PC-3 (cell line): ENCODE data around the gene SLC35A5. TPM values are rescaled to one million over a fixed set of nuclear protein-coding genes. Genes with fewer than 3 reads are reported as not detected.
A peak's percentile ranks its signal among the peaks of the same experiment; 100 is the strongest.

Experiments used
- ATAC-seq: fragments of 200-7000 bp; cut with Tn5 transposase; 2 replicates; pipeline ENCODE4 v1.9.1; 2020; ENCODE audit warnings: mild to moderate bottlenecking, moderate library complexity
- Bru-seq: library from RNA; stranded (reverse); fragments of 400-500 nt; gene quantifications from one replicate; lab custom pipeline; 2021; lab: Mats Ljungman, UMichigan
- BruChase-seq, 2 experiments: library from RNA; stranded (reverse); fragments of 400-500 nt; gene quantifications; one replicate each; lab custom pipeline; 2021; lab: Mats Ljungman, UMichigan
- BruUV-seq: library from RNA; stranded (reverse); fragments of 400-500 nt; replicated peaks from 2 replicates; lab custom pipeline; 2021; lab: Mats Ljungman, UMichigan
- CTCF ChIA-PET: fragments of 300-600 bp; sonication (Branson Sonifier 250); formaldehyde crosslinking; loops from one replicate; lab custom pipeline; 2022; ENCODE audit warnings: antibody characterized with exemption; lab: Charles Lee
- POLR2A ChIA-PET: fragments of 300-600 bp; sonication (Branson Sonifier 250); formaldehyde crosslinking; loops from one replicate; lab custom pipeline; 2022; ENCODE audit warnings: antibody characterized with exemption; ENCODE audit not compliant: unreplicated experiment; lab: Charles Lee
- DNase-seq: peaks from one replicate; pipeline ENCODE4 v3.0.0-alpha.2; 2015
- H2AFZ ChIP-seq: fragments of 300-600 bp; sonication (generic); 2 replicates; pipeline ENCODE4 v1.6.0; 2016; ENCODE audit warnings: antibody characterized with exemption, low read length
- H3F3A ChIP-seq: fragments of 300-600 bp; sonication (generic); one replicate; pipeline ENCODE4 v1.6.0; 2017; ENCODE audit warnings: antibody characterized with exemption, low read length, control low read depth, mild to moderate bottlenecking; ENCODE audit not compliant: unreplicated experiment
- H3K27ac ChIP-seq: fragments of 300-600 bp; sonication (generic); 2 replicates; pipeline ENCODE4 v1.5.1; 2016; ENCODE audit warnings: mild to moderate bottlenecking, low read length
- H3K27me3 ChIP-seq: fragments of 300-600 bp; sonication (generic); 2 replicates; pipeline ENCODE4 v1.6.1; 2016; ENCODE audit warnings: low read length, mixed read lengths
- H3K36me3 ChIP-seq: fragments of 300-600 bp; sonication (generic); 2 replicates; pipeline ENCODE4 v1.6.1; 2016; ENCODE audit warnings: low read depth, mixed run types, low read length, mixed read lengths
- H3K4me1 ChIP-seq: fragments of 300-600 bp; sonication (generic); 2 replicates; pipeline ENCODE4 v1.5.1; 2016; ENCODE audit warnings: low read length; ENCODE audit not compliant: insufficient read depth
- H3K4me2 ChIP-seq: fragments of 300-600 bp; sonication (generic); 2 replicates; pipeline ENCODE4 v1.6.0; 2016; ENCODE audit warnings: low read length
- H3K4me3 ChIP-seq: fragments of 300-600 bp; sonication (generic); 2 replicates; pipeline ENCODE4 v1.5.1; 2016; ENCODE audit warnings: mild to moderate bottlenecking, low read length, mixed read lengths
- H3K79me2 ChIP-seq: fragments of 300-600 bp; sonication (generic); 2 replicates; pipeline ENCODE4 v1.6.1; 2017; ENCODE audit warnings: low read length, mixed read lengths
- H3K9ac ChIP-seq: fragments of 300-600 bp; sonication (generic); 2 replicates; pipeline ENCODE4 v1.6.0; 2016; ENCODE audit warnings: mild to moderate bottlenecking, low read length
- H3K9me2 ChIP-seq: fragments of 300-600 bp; sonication (generic); replicated peaks from 2 replicates; pipeline ENCODE4 v1.6.1; 2016; ENCODE audit warnings: mixed run types, low read length, mixed read lengths
- H3K9me3 ChIP-seq: fragments of 300-600 bp; sonication (generic); 2 replicates; pipeline ENCODE4 v1.6.1; 2016; ENCODE audit warnings: low read length, mixed read lengths
- H4K20me1 ChIP-seq: fragments of 300-600 bp; sonication (generic); 2 replicates; pipeline ENCODE4 v1.6.1; 2016; ENCODE audit warnings: low read length, mixed read lengths
- CTCF ChIP-seq: fragments of 300-600 bp; sonication (generic); conservative IDR thresholded peaks from 2 replicates; pipeline ENCODE4 v1.5.1; 2017; ENCODE audit warnings: antibody characterized with exemption, low read depth, mild to moderate bottlenecking, low read length
- EZH2 ChIP-seq: fragments of 300-600 bp; sonication (generic); IDR thresholded peaks from one replicate; pipeline ENCODE4 v1.6.1; 2017; ENCODE audit warnings: antibody characterized with exemption, mild to moderate bottlenecking, low read length; ENCODE audit not compliant: unreplicated experiment
- EZH2phosphoT487 ChIP-seq: fragments of 300-600 bp; sonication (generic); IDR thresholded peaks from 2 replicates; pipeline ENCODE4 v1.6.1; 2018; ENCODE audit warnings: mild to moderate bottlenecking, antibody characterized with exemption, low read length, borderline replicate concordance
- intact Hi-C: fragments of 100-400 bp; cut with micrococcal nuclease; formaldehyde crosslinking; loops from 2 replicates; pipeline ENCODE4 v1.9.0; 2023
- long read RNA-seq: library from polyadenylated mRNA; unstranded; transcript quantifications from one replicate; pipeline ENCODE4 v2.0.0, GENCODE V29; 2021; ENCODE audit not compliant: unreplicated experiment
- total RNA-seq: library from RNA; depleted of rRNA; stranded (reverse); fragments of >200 nt; gene quantifications from 2 replicates; pipeline ENCODE4 v1.2.3, GENCODE V29; 2014; rRNA removed

SLC35A5 gene
- 16.0 and 17.7 TPM in 2 replicates for total RNA-seq
- percentile 70 among the genes with signal in this experiment for Bru-seq, nascent RNA
- BruChase-seq, experiment 1, labeled RNA remaining after a 6-hour chase: percentile 81 among the genes with signal in this experiment
- percentile 73 among the genes with signal in this experiment for BruChase-seq, experiment 2, labeled RNA remaining after a 2-hour chase
- long read RNA-seq, full-length matches to known transcripts: 61 of 78 reads
- long read RNA-seq, partial matches to known transcripts: 6 of 78 reads
- long read RNA-seq, other reads (novel, unspliced or antisense): 11 of 78 reads

DNA sequence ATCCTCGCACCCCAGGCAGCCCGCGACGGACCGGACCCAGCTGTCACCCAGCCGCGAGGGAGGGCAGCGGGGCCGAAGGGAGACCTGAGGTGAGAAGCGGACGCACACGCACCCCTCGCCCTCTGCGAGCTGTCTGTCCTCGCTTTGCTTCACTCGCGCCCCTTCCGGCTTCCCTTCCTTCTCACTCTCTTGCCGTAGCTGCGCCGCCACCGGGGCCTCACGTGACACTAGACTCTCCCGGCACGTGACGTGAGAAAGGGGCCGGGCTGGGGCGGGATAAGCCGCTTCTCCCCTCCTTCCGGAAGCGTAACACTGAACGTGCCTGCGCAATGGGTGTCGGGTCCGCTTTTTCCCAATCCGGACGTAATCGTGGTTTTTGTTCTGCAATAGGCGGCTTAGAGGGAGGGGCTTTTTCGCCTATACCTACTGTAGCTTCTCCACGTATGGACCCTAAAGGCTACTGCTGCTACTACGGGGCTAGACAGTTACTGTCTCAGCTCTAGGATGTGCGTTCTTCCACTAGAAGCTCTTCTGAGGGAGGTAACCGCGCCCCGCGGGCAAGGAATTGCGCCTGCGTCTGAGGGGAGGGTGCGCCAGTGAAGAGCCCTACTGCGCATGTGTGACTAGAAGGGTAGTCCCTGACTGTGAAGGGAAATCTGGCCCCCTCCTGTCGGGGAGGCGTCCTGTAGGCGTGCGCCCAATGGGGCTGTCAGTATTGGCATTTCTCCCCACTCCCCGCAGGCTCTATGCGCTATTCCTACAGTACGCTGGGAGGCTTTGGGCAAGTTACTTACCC is at the start of gene SLC35A5, which contains the start of gene ATG3:
TSS of gene SLC35A5 (plus strand) at position 312 of the 796 bp plus-strand sequence. CDS start 1,359 bp downstream, outside the sequence.
TSS of gene ATG3 (minus strand) at position 229 of the 796 bp plus-strand sequence. CDS start 434 bp downstream, outside the sequence.
- DNase-seq (peak; percentile 98), ATAC-seq (peak; percentile 83)
- Histone ChIP-seq H3K79me2 (peaks cover 51% of the 10 kb centered on the region), H3K4me3 (peak within 1 kb of the TSS; percentile 96), H3K9me3 (no peaks in the 10 kb centered on the region), H3K36me3 (peaks cover 3% of the 10 kb centered on the region; the same call in 1 of the 2 replicates), H3K9me2 (no peaks in the 10 kb centered on the region), H3K9ac (peak within 1 kb of the TSS; percentile 89), H3K27ac (peak within 1 kb of the TSS; percentile 92), H3K4me2 (peak within 1 kb of the TSS; percentile 92), H3K4me1 (peaks cover 21% of the 10 kb centered on the region), H3K27me3 (no peaks in the 10 kb centered on the region), H3F3A (no peaks in the 10 kb centered on the region), H2AFZ (peak within 1 kb of the TSS; percentile 95), H4K20me1 (peaks cover 12% of the 10 kb centered on the region; the same call in 1 of the 2 replicates)
- BruUV-seq: TSS peak; percentile 73
- ChIA-PET POLR2A (interaction anchor here (0.6 to 1.0 kb wide), 3 partner anchors 55 to 447 kb away, joined by 3 to 5 read pairs (median 3); no protein-coding TSS in a partner anchor), CTCF (no interaction called here)
- intact Hi-C loops: loop anchor here (1.0 to 5.0 kb wide), 3 partner anchors 32 to 429 kb away; no protein-coding TSS in a partner anchor
- TF ChIP-seq CTCF (no peak), EZH2 (no peak), EZH2phosphoT487 (no peak)

- Histone ChIP-seq H3F3A (no peaks in the 10 kb centered on the region), H2AFZ (no peak overlapping the region), H3K36me3 (no peaks in the 10 kb centered on the region), H3K27ac (no peak overlapping the region), H3K4me1 (no peaks in the 10 kb centered on the region), H3K27me3 (no peaks in the 10 kb centered on the region), H3K4me3 (no peak overlapping the region), H3K9me3 (0 out of 2 replicates have a peak, but pooled peaks cover 11% of the 10 kb centered on the region), H3K9ac (no peak overlapping the region), H3K9me2 (no peaks in the 10 kb centered on the region), H3K79me2 (no peaks in the 10 kb centered on the region), H3K4me2 (no peak overlapping the region), H4K20me1 (no peaks in the 10 kb centered on the region)
- CTCF ChIA-PET: no interaction called here
- POLR2A ChIA-PET: no interaction called here
- DNase-seq (no peak), ATAC-seq (no peak)
- intact Hi-C loops: no loop called here
- BruUV-seq: no TSS peak
- TF ChIP-seq EZH2phosphoT487 (no peak), CTCF (no peak), EZH2 (no peak)
These were observed 49.5 kb upstream of the SLC35A5 start for GRCh38 chr3:112512320-112512719.
